Cardiac fibroblast (primary cell): Measurements from ENCODE around the gene LENEP.
"Not testable (repeated sequence)": the region's sequence is repeated elsewhere in the genome, so short reads cannot be mapped to it uniquely, and the experiment has no call there.

ENCODE experiments used
- DNase-seq, 2 donors: peaks; one replicate each; pipeline versions ENCODE4 v3.0.0 to v3.0.0-alpha.2; 2010; ENCODE audit warnings: low read depth in 2 of 2
- H3K4me3 ChIP-seq, 2 donors: replicated peaks in 1 of 2; 1 replicate in 1 of 2; 2 replicates in 1 of 2; pipeline ENCODE4 v1.5.1; 2011; ENCODE audit warnings: low read depth in 2 of 2, low read length in 2 of 2, mild to moderate bottlenecking in 2 of 2, moderate library complexity in 1 of 2
- CTCF ChIP-seq: IDR thresholded peaks from one replicate; pipeline ENCODE4 v1.5.1; 2011; ENCODE audit warnings: low read depth, mild to moderate bottlenecking, low read length, inconsistent platforms

Gene LENEP

GRCh38 chr1:154994591-154994990 is 1.2 kb downstream of the LENEP start:
- TF ChIP-seq CTCF = no peak
- DNase-seq = no peak
- no peak overlapping the region for H3K4me3 ChIP-seq

- not testable (repeated sequence) for H3K4me3 ChIP-seq
- TF ChIP-seq CTCF = peak; percentile 39
- peak; percentile 91 for DNase-seq
Measured at GRCh38 chr1:154995301-154995983, 2.1 kb downstream of the LENEP start.

- DNase-seq = no peak
- TF ChIP-seq CTCF = no peak
- H3K4me3 ChIP-seq = no peak overlapping the region
Measured at GRCh38 chr1:154996966-154997701, 3.7 kb downstream of the LENEP start.

GRCh38 chr1:154998201-154998780 is 4.9 kb downstream of the LENEP start:
- DNase-seq = no peak
- peak; percentile 15 for TF ChIP-seq CTCF
- no peak overlapping the region for H3K4me3 ChIP-seq

DNA sequence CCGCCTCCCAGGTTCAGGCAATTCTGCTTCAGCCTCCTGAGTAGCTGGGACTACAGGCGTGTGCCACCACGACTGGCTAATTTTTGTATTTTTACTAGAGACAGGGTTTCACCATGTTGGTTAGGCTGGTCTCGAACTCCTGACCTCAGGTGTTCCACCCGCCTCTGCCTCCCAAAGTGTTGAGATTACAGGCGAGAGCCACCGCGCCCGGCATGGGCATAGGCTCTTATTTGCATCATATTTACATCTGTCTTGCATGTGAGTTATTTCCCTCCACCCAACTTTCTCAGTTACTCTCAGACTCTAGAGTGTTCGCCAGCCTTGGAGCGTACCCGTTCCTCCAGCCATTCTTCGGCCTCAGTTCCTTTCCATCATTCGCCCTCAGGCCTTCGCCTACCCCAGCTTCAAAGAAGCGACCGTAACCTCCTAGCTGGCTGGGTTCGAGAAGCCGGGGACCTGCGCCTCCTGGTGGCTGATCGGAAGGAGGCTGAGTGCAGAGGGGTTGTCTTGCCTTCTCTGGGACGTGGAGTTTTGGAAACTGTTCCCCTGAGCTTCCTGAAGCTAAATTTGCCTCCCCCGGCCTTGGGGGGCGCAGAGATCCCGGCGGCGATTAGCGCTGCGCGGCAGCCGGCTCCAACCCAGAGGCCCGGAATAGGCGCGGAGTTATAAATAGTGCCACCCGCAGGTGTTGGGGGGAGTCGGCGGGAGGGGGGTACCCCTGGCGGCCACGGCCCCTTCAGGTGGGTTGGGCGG is 5.6 kb downstream of the LENEP start:
- peak; percentile 79 to 83 for DNase-seq
- peak overlapping the region; percentile 28 to 34 for H3K4me3 ChIP-seq
- TF ChIP-seq CTCF = peak; percentile 96

DNA sequence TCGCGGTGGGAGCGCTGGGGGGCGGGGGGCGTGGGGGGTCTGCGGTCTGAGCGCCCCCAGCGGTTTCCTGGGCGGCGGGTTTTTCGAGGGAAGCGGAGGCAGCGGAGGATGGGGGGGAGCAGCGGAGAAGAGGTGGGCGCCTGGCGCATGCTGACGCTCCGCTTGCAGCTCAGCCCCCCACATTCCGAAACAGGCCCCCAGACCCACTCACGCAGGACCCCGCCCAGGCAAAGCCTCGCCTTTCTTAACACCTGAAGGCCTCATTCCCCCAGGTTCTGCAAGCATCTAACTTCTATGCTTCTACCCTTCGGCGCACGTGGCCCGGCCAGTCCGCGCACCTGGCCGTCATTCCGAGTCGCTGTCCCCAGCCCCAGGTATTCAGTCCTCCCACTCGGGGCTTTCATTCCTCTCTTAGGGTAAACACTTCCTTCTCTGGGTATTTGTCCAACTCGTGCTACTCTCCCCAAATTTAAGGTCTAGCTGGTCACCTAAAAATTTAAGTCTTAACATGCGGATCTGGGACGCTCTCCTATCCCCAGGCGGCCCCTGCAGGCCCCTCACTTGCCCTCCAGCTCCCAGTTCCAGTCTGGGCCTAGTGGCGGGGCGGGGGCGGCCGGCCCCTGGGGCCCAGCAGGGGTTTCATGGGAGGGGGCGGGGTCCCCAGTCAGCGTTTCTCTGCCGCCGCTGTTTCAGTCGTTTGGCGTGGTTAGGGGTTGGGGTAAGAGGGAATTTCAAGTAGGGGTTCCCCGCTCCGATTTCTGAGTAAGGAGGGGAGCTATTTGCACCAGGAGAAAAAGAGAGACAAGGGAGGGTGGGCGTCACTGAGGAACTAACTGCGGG is 6.4 kb downstream of the LENEP start:
- H3K4me3 ChIP-seq = peak overlapping the region; percentile 68 to 70
- no peak for DNase-seq

More for the DNA sequence above, 6.4 kb downstream of the LENEP start:
- TF ChIP-seq CTCF = no peak
